GM12874 (cell line): Measurements from ENCODE around the gene CRADD.

ENCODE experiments used
- TF ChIP-seq, protein P1 (sequence below): IDR thresholded peaks from 2 replicates; pipeline ENCODE4 v1.5.1; 2011; ENCODE audit warnings: low read depth, mild to moderate bottlenecking, control low read depth, low read length, moderate library complexity; ENCODE audit not compliant: insufficient read depth

Gene CRADD

DNA sequence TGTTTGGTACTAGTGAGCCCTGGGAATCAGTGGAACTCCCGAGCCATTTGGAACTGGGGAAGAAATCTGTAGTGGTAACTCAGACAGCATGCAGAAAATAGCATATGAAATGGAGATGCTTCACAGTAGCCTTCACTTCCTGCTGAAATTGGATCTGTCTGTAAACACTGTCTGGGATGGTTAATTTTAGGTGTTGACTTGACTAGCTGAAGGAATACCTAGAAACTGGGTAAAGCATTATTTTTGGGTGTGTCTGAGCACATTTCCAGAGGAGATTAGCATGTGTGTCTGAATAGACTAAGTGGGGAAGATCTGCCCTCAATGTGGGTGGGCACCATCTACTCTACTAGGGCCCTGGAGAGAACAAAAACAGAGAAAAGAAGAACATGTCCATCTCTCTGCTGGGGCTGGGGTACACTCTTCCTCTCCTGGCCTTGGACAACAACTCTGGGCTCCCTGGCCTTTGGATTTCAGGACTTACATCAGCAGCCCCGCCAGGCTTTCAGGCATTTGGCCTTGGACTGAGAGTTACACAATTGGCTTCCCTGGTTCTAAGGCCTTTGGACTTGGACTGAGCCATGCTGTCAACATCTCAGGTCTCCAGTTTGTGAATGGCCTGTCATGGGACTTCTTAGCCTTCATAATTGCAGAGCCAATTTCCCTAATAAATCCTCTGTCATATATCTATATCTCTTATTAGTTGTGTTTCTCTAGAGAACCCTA lies 14.0 kb upstream of the CRADD start:
- TF ChIP-seq, protein P1, sequence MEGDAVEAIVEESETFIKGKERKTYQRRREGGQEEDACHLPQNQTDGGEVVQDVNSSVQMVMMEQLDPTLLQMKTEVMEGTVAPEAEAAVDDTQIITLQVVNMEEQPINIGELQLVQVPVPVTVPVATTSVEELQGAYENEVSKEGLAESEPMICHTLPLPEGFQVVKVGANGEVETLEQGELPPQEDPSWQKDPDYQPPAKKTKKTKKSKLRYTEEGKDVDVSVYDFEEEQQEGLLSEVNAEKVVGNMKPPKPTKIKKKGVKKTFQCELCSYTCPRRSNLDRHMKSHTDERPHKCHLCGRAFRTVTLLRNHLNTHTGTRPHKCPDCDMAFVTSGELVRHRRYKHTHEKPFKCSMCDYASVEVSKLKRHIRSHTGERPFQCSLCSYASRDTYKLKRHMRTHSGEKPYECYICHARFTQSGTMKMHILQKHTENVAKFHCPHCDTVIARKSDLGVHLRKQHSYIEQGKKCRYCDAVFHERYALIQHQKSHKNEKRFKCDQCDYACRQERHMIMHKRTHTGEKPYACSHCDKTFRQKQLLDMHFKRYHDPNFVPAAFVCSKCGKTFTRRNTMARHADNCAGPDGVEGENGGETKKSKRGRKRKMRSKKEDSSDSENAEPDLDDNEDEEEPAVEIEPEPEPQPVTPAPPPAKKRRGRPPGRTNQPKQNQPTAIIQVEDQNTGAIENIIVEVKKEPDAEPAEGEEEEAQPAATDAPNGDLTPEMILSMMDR = no peak

DNA sequence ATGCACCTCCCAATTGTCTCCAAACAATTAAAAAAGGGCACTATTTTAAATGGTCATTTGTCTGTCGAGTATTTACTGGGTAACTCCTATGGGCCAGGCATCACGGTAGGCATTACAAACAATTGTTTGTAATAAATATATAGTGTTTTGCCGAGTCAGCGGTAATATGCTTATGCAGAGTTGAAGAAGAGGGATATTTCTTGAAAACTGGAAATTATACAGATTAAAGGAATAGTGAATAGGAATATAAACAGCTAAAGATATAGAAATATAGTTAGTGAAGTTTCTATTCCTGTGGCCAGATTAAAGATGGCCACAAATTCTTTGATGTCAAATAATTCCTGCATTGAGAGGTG lies 13.5 kb upstream of the CRADD start:
- TF ChIP-seq, protein P1 = no peak

DNA sequence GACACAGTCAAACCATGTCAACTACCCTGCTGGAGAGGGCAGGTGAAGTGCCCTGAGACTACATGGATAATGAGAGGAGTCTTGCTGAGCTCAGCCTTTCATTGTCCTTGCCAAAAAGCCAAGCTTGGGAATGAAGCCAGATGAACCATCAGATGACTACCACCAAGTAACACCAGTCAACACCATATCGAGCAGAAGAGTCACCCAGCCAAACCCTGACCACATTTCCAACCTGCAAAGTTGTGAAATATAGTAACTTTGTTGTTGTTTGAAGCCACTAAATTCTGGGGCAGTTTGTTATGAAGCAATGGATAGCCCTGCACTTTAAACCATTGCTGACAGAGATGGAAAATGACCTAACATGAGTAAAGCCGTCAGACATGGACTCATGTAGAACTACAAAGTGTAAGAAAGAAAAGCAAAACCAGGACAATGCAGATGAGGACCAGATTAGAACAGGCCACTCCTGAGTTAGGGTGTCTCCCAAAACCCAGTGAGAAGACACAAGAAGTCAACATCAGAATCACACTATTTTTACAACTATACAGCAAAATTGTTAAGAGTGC lies 12.5 kb upstream of the CRADD start:
- TF ChIP-seq, protein P1 = no peak

DNA sequence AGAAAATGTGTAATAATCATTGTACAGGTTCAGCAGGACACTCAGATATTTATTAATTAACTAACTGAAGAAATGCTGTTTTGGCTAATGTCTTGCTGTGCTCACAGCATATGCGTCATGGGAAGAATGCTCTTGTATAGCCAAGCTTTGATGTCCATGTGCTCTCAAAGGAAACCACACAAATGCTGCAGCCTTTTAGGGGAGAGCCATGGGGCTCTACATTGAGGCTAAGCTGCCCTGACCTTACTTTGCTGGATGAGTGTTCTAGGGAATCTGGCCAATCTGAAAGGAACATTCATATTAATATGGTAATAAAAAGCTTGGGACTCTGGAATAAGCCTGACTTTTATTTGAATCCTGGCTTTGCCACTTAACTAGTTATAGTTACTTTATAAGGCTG lies 9.5 kb upstream of the CRADD start:
- TF ChIP-seq, protein P1 = no peak

DNA sequence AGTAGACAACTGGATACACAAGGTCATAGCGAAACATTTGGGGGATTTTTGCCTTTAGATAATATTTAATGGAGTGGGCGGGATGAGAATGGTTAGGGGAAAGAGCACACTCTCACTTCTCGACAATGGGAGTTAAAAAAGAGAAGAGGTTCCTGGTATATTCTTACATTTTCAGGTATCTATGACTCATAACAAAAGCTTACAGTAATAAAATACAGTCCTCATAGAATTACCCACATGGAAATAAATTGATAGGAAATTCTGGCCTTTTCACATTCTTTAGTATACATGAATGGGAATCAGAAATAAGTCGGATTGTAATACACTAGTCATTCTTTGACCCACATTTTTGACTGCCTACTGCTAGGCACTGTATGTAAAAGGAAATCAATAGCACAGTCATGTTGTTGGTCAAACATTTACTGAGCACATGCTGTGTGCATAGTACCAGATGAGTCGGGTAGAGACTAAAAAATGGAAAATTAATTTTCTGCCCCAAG lies 8.2 kb upstream of the CRADD start:
- TF ChIP-seq, protein P1 = no peak

DNA sequence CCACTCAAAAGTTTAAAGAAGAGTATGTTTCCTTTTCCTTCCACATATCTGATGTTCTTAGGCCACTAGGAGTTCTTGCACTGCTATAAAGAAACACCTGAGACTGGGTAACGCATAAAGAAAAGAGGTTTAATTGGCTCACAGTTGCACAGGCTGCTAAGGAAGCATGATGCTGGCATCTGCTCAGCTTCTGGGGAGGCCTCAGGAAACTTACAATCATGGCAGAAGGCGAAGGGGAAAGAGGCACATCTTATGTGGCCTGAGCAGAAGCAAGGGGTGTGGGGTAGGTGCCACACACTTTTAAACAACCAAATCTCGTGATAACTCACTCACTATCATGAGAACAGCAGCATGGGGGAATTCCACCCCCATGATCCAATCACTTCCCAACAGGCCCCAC lies 7.7 kb upstream of the CRADD start:
- TF ChIP-seq, protein P1 = no peak

DNA sequence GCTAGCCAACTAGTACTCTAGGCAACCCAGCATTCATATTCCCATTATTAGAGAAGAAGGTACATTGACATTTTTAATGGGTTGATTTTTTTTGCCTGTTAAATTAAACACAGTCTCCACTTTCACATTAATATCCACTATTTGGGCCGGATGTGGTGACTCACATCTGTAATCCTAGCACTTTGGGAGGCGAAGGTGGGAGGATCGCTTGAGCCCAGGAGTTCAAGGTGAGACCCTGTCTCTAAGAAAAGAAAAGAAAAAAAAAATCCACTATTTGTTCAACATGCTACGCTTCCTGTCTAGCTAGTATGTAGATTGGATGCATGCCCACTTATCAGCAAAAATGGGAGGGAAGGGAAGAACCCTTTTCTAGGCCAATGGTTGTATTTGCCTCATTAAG lies 7.1 kb upstream of the CRADD start:
- TF ChIP-seq, protein P1 = no peak
